CD4-positive, alpha-beta T cell treated with Interferon alpha-2 for 1 hour (primary cell): ENCODE data around the gene GALNT18.

Experiments
- DNase-seq, 2 donors: peaks; one replicate each; pipeline ENCODE4 v3.0.0-alpha.2; 2020 to 2022

GALNT18 gene

DNA sequence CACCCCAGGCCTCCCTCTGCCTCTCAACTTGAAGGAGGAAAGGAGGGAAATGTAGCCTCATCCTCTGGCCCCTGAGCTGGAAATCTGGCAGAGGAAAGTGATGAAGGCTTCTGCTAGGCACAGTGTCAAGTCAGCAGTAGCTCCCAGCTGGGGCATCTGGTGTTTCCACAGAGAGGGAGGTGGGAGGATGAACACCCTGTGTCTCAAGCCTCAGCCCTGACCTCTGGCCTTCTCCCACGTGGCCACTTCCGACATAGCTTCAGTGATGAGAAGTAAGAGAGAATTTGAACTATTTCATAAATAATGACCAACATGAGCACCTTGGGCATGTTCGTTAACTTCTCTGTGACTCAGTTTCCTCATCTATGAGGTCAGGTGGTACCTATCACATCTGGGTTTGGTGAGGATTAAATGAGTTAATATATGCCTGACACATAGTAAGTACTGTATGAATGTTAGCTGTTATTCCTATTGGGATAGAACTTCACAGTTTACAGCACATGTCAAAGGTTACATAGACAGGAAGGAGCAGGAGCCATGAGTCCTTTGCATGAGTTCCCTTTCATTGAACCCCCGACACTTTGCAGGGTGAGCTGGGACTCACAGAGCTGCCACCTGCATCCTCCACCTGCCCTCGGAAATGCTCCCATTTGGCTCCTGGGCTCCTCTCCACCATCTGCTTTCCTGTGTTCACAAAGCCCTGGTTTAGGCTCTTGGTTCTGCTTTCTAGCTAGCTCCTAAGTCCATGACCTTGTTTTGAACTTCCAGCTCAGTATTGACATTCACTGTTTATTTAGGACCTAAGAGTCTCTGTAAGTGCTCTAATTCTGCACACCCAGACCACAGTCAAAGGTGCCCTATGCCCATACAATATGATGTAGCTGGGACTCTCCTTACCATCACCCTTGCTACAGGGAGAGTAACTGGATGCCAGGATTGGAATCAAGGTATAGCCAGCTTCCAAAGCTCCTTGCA lies 330.5 kb downstream of the GALNT18 start:
- DNase-seq = no peak

DNA sequence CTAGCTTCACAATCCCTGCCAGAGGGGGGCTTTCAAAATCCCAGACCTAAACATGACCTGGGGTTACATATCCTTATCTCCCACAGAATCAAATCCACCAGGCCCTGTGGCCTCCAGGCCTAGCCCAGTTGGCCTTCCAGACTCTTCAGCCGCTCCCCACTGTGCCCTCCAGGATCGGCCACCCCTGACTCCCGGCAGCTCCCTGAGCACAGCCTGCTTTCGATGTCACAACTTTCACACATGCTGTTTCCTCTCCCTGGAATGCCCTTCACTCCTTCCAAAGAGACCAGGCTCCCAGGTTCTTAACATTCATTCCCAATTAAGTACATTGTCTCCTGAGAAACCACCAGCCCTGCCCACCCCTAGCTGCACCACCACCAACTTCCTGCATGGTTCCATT lies 331.5 kb downstream of the GALNT18 start:
- DNase-seq = no peak

DNA sequence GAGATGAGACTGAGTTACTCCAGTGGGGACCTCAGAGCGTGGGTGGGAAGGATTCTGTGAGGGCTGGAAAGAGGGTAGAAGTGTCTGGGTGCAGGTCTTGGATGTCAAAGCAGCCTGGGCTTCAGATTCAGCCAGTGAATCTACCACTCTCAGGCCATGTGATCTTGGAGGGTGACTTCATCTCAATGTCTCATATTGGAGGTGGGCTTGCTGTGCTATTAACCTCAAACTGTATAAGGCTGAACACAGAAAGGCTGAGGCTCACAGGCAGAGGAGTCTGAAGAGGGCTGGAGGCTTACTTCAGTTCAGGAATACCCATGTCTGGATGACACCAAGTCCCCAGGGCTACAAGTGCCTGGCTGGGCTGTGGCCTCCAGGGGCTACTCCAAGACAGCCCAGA lies 332.1 kb downstream of the GALNT18 start:
- DNase-seq = no peak

DNA sequence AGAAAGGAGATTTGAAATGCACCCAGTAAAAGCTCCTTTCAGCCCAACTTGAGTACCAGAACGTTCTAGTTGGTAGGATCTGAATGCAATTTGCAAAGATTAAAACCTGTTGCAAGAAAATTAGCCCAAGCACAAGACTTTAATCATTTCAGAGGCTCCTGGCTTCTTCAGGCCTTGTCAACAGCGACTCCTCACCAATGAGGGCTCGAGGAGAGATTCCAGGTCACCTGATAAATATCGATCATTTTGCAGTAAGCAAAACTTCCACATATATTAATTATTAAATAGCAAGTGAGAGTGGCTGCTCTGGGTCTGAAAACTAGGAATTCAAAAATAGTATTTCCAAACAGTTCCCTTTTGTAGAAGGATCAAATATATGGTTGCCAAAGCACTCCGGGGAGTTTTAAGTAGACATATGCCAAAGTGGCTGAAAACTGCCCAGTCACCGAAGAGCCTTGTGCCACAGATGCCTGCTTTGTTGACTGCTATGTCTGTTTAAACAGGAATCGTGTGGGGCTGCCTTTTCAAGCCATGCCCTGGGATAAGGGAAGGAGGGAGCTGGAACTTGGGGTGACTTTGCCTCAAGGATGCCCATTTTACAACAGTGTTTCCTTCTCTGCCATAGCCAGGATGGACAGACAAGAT lies 332.7 kb downstream of the GALNT18 start:
- no peak for DNase-seq

DNA sequence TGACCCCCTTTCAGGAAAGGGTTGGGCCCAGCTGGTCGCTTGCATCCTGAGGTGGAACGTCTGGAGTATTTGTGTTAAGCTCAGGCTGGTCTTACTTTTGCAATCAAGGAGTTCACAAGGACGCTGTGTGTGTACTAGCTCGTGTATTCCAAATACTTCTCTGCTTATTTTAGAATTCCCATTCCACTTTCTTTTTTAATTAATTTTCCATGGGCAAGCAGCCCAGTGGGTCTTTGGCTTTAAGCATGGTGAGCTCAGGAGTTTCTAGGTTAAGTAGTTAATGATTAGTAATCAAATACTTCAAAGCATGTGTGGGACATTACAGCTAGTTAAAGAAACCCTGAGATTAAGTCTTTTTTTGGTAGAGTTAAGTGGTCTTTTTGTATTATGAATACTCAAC lies 337.3 kb downstream of the GALNT18 start:
- DNase-seq = no peak

DNA sequence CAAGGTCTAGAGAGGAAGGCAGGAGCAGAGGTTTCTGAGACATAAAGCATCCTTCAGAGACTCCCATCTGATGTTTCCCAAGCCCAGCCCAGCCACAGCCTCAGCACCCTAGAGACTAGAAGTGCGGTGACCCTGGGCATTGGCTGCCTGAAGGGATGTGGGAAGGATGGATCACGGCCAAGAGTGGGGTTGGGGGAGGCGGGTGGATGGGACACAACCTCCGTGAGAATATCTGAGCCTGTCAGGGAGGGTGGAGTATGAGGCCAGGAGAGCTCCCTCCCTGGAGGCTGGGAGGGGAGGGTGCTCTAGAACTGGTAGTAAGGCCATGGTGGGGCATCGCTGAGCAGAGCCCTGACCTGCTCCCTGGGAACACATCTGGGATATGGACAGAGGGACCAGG lies 340.2 kb downstream of the GALNT18 start:
- DNase-seq = no peak

- no peak for DNase-seq
Measured at GRCh38 chr11:11280826-11281225, 341.0 kb downstream of the GALNT18 start.

GRCh38 chr11:11279956-11280689 lies 341.7 kb downstream of the GALNT18 start:
- DNase-seq = no peak

GRCh38 chr11:11272254-11272653 lies 349.6 kb downstream of the GALNT18 start:
- DNase-seq = no peak

- DNase-seq = no peak
Measured at GRCh38 chr11:11270236-11270775, 351.5 kb downstream of the GALNT18 start.

- no peak for DNase-seq
Measured at GRCh38 chr11:11268706-11269105, 353.1 kb downstream of the GALNT18 start.

DNA sequence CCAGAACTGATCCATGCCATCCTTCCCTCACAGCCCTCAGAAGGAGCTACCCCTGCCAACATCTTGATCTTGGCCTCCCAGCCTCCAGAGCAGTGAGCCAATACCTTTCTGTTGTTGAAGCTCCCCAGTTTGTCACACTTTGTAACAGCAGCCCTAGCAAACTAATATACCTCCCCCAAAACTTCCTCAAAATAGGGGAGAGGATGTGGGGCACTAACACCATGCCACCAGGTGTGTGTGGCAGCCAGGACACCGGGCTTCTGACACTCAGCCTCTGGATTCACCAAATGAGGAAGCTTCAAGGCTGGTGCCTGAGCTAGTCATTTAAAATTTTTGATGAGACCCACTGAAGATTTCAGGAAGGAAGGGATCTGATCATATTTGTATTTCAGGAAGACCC lies 353.7 kb downstream of the GALNT18 start:
- DNase-seq = no peak

GRCh38 chr11:11267312-11267711 lies 354.5 kb downstream of the GALNT18 start:
- DNase-seq = no peak

DNA sequence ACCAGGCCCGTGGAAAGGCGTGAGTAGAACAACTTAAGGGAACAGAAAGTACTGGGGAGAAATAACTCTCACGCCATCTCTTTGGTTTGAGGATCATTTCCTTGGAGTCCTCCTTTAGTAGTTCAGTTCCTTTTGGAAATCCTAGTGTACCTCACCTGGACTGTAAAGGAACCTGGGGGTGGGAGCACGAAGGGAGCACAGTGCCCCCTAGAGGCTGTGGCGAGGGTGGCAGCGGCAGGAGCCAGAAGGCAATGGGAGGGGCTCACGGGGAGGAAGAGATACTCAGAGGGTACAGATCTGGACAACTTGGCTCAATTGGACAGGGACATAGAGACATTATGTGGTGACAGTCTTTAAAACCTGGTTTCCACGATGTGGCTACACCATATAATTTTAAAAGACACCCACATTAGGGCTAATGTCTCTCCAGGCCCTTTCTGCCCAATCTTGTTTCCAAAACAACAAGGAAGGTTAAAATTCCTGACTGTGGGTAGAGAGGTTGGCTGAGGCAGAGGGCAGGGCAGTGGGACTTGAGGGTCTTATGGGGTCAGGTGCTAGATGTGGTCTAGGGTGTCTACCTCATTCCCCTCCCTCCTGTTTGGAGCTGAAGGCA lies 355.7 kb downstream of the GALNT18 start:
- DNase-seq = peak; percentile 12 to 56

GRCh38 chr11:11265320-11265719 lies 356.5 kb downstream of the GALNT18 start:
- DNase-seq = no peak

DNA sequence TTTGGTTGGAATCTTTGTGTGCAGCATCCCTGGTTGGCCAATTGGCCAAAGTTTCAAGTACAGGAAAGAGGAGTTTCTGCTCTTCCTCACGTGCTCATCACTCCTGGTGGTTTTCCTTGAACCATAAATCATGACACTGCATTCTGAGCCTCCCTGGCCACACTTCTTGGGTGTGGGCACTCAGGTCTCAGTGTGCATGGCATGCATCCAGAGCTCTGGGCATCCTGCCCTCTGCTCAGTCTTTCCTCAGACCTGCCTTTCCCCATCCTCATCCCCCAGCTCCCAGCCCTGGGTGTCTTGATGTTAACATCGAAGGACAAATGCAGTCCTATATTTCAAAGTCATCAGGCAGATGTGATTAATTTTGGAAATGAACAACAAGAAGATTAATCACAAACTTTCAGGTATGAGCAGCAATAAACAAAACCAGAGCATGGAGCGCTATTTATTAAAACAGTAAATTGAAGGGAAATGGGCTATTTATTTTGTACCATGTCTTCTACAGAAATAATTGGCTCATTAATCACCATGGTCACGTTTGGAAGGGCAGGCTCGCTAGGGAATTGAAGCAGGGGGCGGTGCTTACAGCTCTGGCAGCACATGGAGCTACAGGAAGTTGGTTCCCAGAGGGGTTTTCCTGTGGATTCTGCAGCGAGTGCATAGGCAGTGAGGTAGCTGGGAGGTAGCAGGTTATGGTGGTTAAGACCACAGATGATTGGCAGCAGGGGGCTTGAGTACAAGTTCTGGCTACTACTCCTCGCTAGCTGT lies 358.4 kb downstream of the GALNT18 start:
- no peak for DNase-seq

DNA sequence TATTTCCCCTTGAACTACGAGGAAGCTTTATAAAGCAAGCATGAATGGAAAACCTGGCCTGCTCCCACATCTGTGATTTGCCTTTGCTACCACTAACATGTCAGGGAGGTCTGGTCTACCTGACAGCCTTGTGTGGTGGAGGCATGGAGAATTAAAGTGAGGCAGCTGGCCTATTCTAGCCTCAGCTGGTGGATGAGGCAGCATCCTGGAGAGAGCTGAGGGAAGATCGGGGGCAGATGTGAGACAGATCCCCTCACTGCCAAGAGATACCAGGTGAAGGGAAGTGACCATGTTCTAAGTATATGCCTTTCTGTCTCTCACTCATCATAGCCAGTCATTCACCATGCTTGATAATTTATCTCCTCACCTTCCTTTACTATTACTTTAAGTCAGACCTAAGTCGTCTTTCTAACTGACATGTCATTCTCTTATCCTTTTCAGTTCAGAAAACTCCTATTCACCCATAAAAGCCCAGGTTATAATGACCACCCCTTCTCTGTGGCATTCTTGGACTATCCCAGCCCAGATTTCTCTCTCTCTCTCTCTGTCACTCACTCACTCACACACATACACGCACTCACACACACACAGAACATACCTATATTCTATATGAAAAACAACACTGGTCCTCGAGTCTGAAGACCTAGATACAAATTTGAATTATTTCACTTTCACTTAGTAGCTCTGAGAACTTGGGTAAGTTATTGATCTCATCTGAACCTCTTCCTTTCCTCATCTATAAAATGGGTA lies 359.5 kb downstream of the GALNT18 start:
- no peak for DNase-seq

DNA sequence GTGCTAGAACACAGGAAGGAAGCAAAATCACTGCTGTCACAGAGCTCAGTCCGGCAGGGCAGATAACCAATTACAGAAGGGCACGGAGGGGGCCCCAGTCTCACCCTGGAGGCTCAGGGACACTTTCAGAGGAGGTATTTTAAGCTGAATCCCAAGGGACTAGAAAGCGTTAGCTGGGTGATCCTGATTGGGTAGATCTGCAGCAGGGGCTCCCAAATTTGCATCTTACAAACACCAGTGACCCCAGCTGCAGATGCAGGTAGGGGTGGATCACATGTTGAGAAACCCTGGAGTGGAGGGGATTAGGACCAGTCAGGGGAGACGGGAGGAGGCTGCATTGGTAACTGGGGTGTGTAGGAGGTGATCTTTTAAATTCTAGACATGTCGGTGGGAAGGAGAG lies 360.2 kb downstream of the GALNT18 start:
- DNase-seq = no peak

GRCh38 chr11:11260903-11261302 lies 360.9 kb downstream of the GALNT18 start:
- DNase-seq = no peak

DNA sequence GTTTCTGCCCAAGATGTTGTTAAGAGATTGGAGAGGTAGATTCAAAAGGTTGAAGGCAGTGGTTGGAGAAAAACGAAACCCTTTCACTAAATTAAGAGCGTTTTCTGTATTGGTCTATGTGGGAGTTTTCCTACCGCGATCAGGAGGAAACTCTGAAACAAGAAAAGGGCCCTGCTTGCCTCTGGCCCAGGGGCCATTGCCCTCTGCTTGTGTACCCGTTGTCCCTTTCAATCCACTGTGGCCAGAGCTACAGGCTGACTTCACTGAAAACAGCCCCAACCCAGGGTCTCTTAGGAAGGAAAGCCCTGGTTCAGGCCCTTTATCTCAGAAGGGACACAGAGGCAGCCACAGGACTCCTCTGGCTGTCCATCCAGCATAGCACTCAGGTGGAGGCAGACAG lies 367.8 kb downstream of the GALNT18 start:
- DNase-seq = no peak

DNA sequence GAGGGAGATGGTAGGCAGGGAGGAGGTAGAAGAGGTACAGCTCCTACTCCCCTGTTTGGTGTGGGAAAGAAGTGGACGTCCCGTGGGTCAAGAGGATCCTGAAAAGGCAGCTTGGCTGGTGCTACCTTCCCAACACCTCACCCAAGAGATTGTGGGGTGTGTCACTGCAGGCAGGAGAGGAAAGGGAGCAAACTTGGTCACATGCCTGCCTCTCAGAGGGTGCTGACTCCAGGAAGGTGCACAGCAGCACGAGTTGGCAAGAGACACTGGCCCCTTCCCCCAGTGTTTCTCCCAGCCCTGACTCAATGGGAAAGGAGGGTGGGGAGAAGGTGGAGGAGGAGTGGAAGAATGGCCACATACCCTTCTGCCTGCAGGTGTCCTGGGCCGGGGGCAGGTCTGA lies 368.3 kb downstream of the GALNT18 start:
- DNase-seq = no peak
